Rectal smooth muscle tissue (tissue), 1 donor: ENCODE data around the gene COX7B2.

Experiments
- H3K27ac ChIP-seq: one replicate; pipeline ENCODE4 v1.7.0; 2013; ENCODE audit warnings: low read depth, low read length, inconsistent platforms
- H3K27me3 ChIP-seq: one replicate; pipeline ENCODE4 v1.7.0; 2013; ENCODE audit warnings: low read length; ENCODE audit not compliant: control insufficient read depth, insufficient read depth
- H3K36me3 ChIP-seq: one replicate; pipeline ENCODE4 v1.7.0; 2013; ENCODE audit warnings: low read length; ENCODE audit not compliant: control insufficient read depth, insufficient read depth
- H3K4me1 ChIP-seq: one replicate; pipeline ENCODE4 v1.7.0; 2013; ENCODE audit warnings: low read length; ENCODE audit not compliant: control insufficient read depth, insufficient read depth
- H3K4me3 ChIP-seq: one replicate; pipeline ENCODE4 v1.7.0; 2013; ENCODE audit warnings: low read length
- H3K9ac ChIP-seq: one replicate; pipeline ENCODE4 v1.7.0; 2013; ENCODE audit warnings: low read length

The COX7B2 gene

DNA sequence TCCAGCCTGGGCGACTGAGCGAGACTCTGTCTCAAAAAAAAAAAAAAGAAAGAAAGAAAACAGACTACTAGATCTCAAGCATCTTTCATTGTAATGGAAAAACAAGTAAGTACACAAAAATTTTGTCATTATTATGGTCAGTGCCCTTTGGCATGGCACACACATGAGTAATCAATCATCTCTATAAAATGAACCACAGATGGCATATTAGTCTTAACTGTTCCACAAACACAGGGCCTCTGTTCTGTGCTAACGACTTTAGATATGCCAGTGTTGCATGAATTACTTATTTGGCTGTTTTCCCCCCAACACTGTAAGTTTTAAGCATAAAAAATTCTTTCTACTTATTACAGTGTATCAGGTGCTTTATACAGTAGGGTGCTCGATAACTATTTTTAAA, 90.4 kb downstream of the COX7B2 start:
- H3K27me3 ChIP-seq: no peaks in the 10 kb centered on the region
- H3K4me3 ChIP-seq: no peak overlapping the region
- no peak overlapping the region for H3K9ac ChIP-seq
- no peaks in the 10 kb centered on the region for H3K36me3 ChIP-seq
- H3K4me1 ChIP-seq: no peaks in the 10 kb centered on the region
- no peak overlapping the region for H3K27ac ChIP-seq

DNA sequence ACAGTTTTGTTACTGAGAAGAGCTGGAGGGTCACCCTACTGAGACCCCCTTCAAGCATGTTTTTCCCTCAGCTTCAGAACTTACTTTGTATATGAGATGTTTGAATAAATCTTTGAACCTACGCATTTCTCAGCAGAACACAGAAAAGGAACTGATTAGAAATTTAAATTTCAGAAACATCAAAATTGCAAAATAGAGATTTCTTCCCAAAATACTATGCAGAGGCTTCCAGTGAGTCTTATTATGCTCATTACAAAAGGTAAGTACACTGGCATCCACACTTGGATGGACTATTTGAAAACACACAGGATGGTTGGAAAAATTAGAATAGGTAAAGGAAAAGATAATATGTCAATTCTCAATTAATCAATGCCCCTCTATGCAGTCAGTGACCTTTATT, 91.2 kb downstream of the COX7B2 start:
- Histone ChIP-seq H3K4me3 (no peak overlapping the region), H3K27ac (no peak overlapping the region)

DNA sequence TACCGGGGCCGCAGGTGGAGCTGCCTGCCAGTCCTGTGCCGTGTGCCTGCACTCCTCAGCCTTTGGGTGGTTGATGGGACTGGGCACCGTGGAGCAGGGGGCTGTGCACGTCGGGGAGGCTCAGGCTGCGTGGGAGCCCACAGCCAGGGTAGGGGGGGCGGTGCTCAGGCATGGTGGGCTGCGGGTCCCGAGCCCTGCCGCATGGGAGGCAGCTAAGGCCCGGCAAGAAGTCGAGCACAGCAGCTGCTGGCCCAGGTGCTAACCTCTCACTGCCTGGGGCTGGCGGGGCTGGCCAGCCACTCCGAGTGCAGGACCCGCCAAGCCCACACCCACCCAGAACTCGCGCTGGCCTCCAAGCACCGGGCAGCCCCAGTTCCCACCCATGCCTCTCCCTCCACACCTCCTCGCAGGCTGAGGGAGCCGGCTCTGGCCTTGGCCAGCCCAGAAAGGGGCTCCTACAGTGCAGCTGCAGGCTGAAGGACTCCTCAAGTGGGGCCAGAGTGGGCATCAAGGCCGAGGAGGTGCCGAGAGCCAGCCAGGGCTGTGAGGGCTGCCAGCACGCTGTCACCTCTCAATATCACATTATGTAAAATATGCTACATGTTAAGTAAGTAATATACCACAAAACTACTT, 104.1 kb downstream of the COX7B2 start:
- Histone ChIP-seq H3K4me3 (no peak overlapping the region), H3K27ac (no peak overlapping the region), H3K9ac (no peak overlapping the region), H3K36me3 (no peaks in the 10 kb centered on the region), H3K4me1 (no peaks in the 10 kb centered on the region), H3K27me3 (no peaks in the 10 kb centered on the region)

More for the DNA sequence above, 91.2 kb downstream of the COX7B2 start:
- H3K9ac ChIP-seq: no peak overlapping the region
- H3K36me3 ChIP-seq: no peaks in the 10 kb centered on the region
- no peaks in the 10 kb centered on the region for H3K27me3 ChIP-seq
- no peaks in the 10 kb centered on the region for H3K4me1 ChIP-seq

- Histone ChIP-seq H3K9ac (no peak overlapping the region), H3K4me3 (no peak overlapping the region)
Measured at GRCh38 chr4:46793036-46793435, 116.0 kb downstream of the COX7B2 start.

GRCh38 chr4:46781434-46782092, 127.5 kb downstream of the COX7B2 start:
- Histone ChIP-seq H3K4me3 (no peak overlapping the region), H3K27ac (no peak overlapping the region), H3K27me3 (no peaks in the 10 kb centered on the region), H3K36me3 (no peaks in the 10 kb centered on the region), H3K4me1 (no peaks in the 10 kb centered on the region), H3K9ac (no peak overlapping the region)

More at GRCh38 chr4:46793036-46793435, 116.0 kb downstream of the COX7B2 start:
- no peaks in the 10 kb centered on the region for H3K4me1 ChIP-seq
- H3K27me3 ChIP-seq: no peaks in the 10 kb centered on the region
- H3K27ac ChIP-seq: no peak overlapping the region
- H3K36me3 ChIP-seq: no peaks in the 10 kb centered on the region

DNA sequence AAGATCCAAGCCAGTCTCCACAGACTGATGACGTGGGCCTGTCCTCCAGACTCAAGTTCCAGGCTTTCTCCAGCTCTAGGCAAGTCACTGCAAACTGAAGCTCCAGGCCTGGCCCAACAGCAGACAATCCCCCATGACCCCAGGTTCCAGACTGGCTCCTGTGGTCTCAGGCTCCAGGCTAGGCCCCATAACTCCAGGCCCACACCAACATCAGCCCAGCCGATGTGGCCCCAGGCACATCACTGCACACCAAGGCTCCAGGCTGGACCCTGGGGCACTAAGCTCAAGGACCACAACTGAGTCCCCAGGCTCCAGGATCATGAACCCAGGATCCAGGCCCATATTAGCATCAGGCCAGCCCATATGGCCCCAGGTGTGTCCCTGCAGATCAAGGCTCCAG, 143.6 kb downstream of the COX7B2 start:
- Histone ChIP-seq H3K9ac (no peak overlapping the region), H3K27me3 (no peaks in the 10 kb centered on the region), H3K4me1 (no peaks in the 10 kb centered on the region), H3K36me3 (no peaks in the 10 kb centered on the region), H3K27ac (no peak overlapping the region), H3K4me3 (no peak overlapping the region)

DNA sequence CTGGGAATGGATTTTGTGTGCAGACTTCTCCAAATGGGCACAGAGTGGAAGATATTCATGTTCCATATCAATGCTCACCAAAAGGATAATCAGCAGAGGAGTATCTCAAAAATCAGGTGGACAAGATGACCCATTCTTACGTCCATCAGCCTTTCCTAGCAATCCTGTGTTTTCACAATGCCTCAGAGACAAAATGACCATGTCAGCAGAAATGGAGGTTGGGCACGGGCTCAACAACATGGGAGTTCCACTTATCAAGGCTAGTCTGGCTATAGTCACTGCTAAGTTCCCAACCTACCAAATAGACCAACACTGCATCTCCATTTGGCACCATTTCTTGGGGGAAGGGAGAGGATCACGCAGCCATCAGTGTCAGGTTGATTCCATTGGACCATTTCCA, 179.0 kb downstream of the COX7B2 start:
- no peak overlapping the region for H3K9ac ChIP-seq
- H3K36me3 ChIP-seq: no peaks in the 10 kb centered on the region
- H3K27me3 ChIP-seq: no peaks in the 10 kb centered on the region
- no peaks in the 10 kb centered on the region for H3K4me1 ChIP-seq
- no peak overlapping the region for H3K4me3 ChIP-seq
- H3K27ac ChIP-seq: no peak overlapping the region

- H3K4me3 ChIP-seq: no peak overlapping the region
- no peaks in the 10 kb centered on the region for H3K36me3 ChIP-seq
- H3K4me1 ChIP-seq: no peaks in the 10 kb centered on the region
- no peak overlapping the region for H3K27ac ChIP-seq
- H3K27me3 ChIP-seq: no peaks in the 10 kb centered on the region
- H3K9ac ChIP-seq: no peak overlapping the region
Measured at GRCh38 chr4:46720055-46720454, 189.0 kb downstream of the COX7B2 start.

DNA sequence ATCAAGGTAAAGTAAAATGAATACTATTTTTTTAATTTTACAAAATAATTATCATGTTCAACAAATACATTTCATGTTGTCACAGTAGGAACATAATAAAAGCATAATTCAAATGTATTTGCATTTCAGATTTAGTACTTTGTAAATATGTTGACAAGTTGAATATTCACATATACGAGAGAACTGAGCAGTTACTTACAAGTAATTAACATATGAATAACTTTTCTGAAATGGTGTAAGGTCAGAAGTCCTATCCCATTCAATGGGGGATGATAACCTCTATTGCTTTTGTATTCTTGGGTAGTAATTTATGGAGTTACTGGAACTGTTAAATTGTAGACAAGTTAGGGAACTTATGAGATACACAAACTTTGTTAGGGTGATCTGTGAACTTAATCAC, 191.1 kb downstream of the COX7B2 start:
- H3K27me3 ChIP-seq: no peaks in the 10 kb centered on the region

GRCh38 chr4:46715468-46715867, 193.6 kb downstream of the COX7B2 start:
- Histone ChIP-seq H3K36me3 (no peaks in the 10 kb centered on the region), H3K27me3 (no peaks in the 10 kb centered on the region), H3K4me1 (no peaks in the 10 kb centered on the region), H3K4me3 (no peak overlapping the region), H3K9ac (no peak overlapping the region), H3K27ac (no peak overlapping the region)

More for the DNA sequence above, 191.1 kb downstream of the COX7B2 start:
- no peak overlapping the region for H3K27ac ChIP-seq
- H3K4me1 ChIP-seq: no peaks in the 10 kb centered on the region
- no peaks in the 10 kb centered on the region for H3K36me3 ChIP-seq
- no peak overlapping the region for H3K9ac ChIP-seq
- H3K4me3 ChIP-seq: no peak overlapping the region

DNA sequence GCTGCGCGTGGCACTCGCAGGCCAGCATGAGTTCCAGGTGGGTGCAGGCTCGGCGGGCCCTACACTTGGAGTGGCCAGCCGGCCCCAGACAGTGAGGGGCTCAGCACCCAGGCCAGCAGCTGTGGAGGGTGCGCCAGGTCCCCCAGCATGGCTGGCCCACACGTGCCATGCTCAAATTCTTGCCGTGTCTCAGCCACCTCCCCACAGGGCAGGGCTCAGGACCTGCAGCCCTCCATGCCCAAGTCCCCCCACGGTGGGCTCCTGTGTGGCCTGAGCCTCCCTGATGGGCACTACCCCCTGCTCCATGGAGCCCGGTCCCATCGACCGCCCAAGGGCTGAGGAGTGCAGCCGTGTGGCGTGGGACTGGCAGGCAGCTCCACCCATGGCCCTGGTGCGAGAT, 210.2 kb downstream of the COX7B2 start:
- Histone ChIP-seq H3K36me3 (no peaks in the 10 kb centered on the region), H3K4me1 (no peaks in the 10 kb centered on the region), H3K9ac (no peak overlapping the region), H3K4me3 (no peak overlapping the region), H3K27me3 (no peaks in the 10 kb centered on the region), H3K27ac (no peak overlapping the region)
